Keratinocyte (primary cell): Measurements from ENCODE around the gene IRX4. TPM values are rescaled to one million over a fixed set of nuclear protein-coding genes. Genes with fewer than 3 reads are reported as not detected.

ENCODE experiments used
- DNase-seq: peaks from one replicate; pipeline ENCODE4 v3.0.0-alpha.2; 2011; ENCODE audit warnings: low read depth, missing footprints, low spot score
- FAIRE-seq: peaks from 2 replicates; lab custom pipeline; 2011; peaks lifted over from hg19 to GRCh38; lab: Jason Lieb, UNC
- H2AFZ ChIP-seq: 2 replicates; pipeline ENCODE4 v1.6.0; 2012; ENCODE audit warnings: low read length, control low read depth, inconsistent platforms; ENCODE audit not compliant: control insufficient read depth
- H3K27ac ChIP-seq: 2 replicates; pipeline ENCODE4 v1.5.1; 2011; ENCODE audit warnings: low read length; ENCODE audit not compliant: control insufficient read depth, insufficient read depth
- H3K27me3 ChIP-seq: 3 replicates; pipeline ENCODE4 v1.6.0; 2011; ENCODE audit warnings: low read length; ENCODE audit not compliant: control insufficient read depth, insufficient read depth; ENCODE audit errors: extremely low read depth
- H3K36me3 ChIP-seq, 2 experiments: 2 replicates in 1 of 2; 3 replicates in 1 of 2; pipeline ENCODE4 v1.5.1; 2011; ENCODE audit warnings: low read length in 2 of 2, mild to moderate bottlenecking in 1 of 2; ENCODE audit not compliant: control insufficient read depth in 2 of 2, insufficient read depth in 2 of 2; ENCODE audit errors: extremely low read depth in 1 of 2
- H3K4me1 ChIP-seq: 3 replicates; pipeline ENCODE4 v1.5.1; 2011; ENCODE audit warnings: low read length; ENCODE audit not compliant: control insufficient read depth, insufficient read depth; ENCODE audit errors: extremely low read depth
- H3K4me2 ChIP-seq: 3 replicates; pipeline ENCODE4 v1.6.0; 2011; ENCODE audit warnings: low read depth, low read length; ENCODE audit not compliant: control insufficient read depth, insufficient read depth; ENCODE audit errors: extremely low read depth
- H3K4me3 ChIP-seq, 3 experiments: fragments of 200-600 bp in 1 of 3; sonication (generic) in 1 of 3; 2 replicates in 2 of 3; 3 replicates in 1 of 3; pipeline ENCODE4 v1.5.1; 2011 to 2016; ENCODE audit warnings: low read length in 3 of 3, mild to moderate bottlenecking in 3 of 3, control low read depth in 2 of 3, inconsistent platforms in 1 of 3, low read depth in 1 of 3, mixed read lengths in 1 of 3, mixed run types in 1 of 3, moderate library complexity in 1 of 3; ENCODE audit not compliant: control insufficient read depth in 2 of 3, insufficient read depth in 2 of 3; ENCODE audit errors: extremely low read depth in 1 of 3
- H3K79me2 ChIP-seq: 2 replicates; pipeline ENCODE4 v1.6.0; 2012; ENCODE audit warnings: low read length; ENCODE audit not compliant: control insufficient read depth, insufficient read depth
- H3K9ac ChIP-seq: 3 replicates; pipeline ENCODE4 v1.6.0; 2011; ENCODE audit warnings: low read length; ENCODE audit not compliant: control insufficient read depth, insufficient read depth; ENCODE audit errors: extremely low read depth
- H3K9me1 ChIP-seq: 3 replicates; pipeline ENCODE4 v1.6.0; 2011; ENCODE audit warnings: low read length; ENCODE audit not compliant: control insufficient read depth, insufficient read depth; ENCODE audit errors: extremely low read depth
- H3K9me3 ChIP-seq: 2 replicates; pipeline ENCODE4 v1.5.1; 2012; ENCODE audit warnings: low read depth, low read length; ENCODE audit not compliant: control insufficient read depth
- H4K20me1 ChIP-seq: 3 replicates; pipeline ENCODE4 v1.6.0; 2011; ENCODE audit warnings: low read length; ENCODE audit not compliant: control insufficient read depth, insufficient read depth; ENCODE audit errors: extremely low read depth
- CTCF ChIP-seq, 3 experiments: IDR thresholded peaks in 1 of 3; conservative IDR thresholded peaks in 1 of 3; optimal IDR thresholded peaks in 1 of 3; 2 replicates in 2 of 3; 3 replicates in 1 of 3; pipeline versions ENCODE3 to v1.5.1; 2011; ENCODE audit warnings: low read length in 3 of 3, mild to moderate bottlenecking in 3 of 3, moderate library complexity in 2 of 3, control low read depth in 1 of 3, inconsistent platforms in 1 of 3; ENCODE audit not compliant: insufficient read depth in 2 of 3; ENCODE audit errors: extremely low read depth in 1 of 3
- EZH2 ChIP-seq: IDR thresholded peaks from one replicate; pipeline ENCODE4 v1.6.1; 2012; ENCODE audit warnings: inconsistent platforms, mild to moderate bottlenecking, low read length, moderate library complexity
- dilution Hi-C: fragments of 300-500 bp; cut with MboI; formaldehyde crosslinking; loops from one replicate; pipeline ENCODE4 v1.7.0; 2020; ENCODE audit warnings: low sequenced_read_pairs; ENCODE audit not compliant: extremely low pct_ligation_motif_present
- polyA plus RNA-seq, 5 experiments: library from polyadenylated mRNA; depleted of rRNA in 3 of 5; stranded (reverse) in 3 of 5; stranded (forward) in 1 of 5; unstranded in 1 of 5; fragments of >200 nt; gene quantifications; 1 replicate in 1 of 5; 2 replicates in 3 of 5; 3 replicates in 1 of 5; pipeline versions ENCODE4 v1.2.1 to v1.2.3, GENCODE V29; 2011 to 2012; ENCODE audit warnings: missing spikeins in 2 of 5, low read depth in 1 of 5, low replicate concordance in 1 of 5

Gene IRX4
- polyA plus RNA-seq, 1 donor (not counting 4 experiments of a cell fraction or from before 2014, with no cell fraction given) = 18.2 TPM

- peaks cover 5% of the 10 kb centered on the region for H3K27me3 ChIP-seq
- FAIRE-seq (no peak), DNase-seq (no peak)
- dilution Hi-C loops = no loop called here
- no peak overlapping the region for H2AFZ ChIP-seq
- no peaks in the 10 kb centered on the region for H3K9me1 ChIP-seq
- TF ChIP-seq CTCF (optimal IDR thresholded peaks at IDR 0.05 in 1 of 3, IDR thresholded peaks at IDR 0.05 in 1 of 3, conservative IDR thresholded peaks at IDR 0.05 in 1 of 3; ENCODE audit: extremely low read depth in 1 of 3, insufficient read depth in 2 of 3, low read length in 3 of 3) (no peak), EZH2 (no peak)
- no peak overlapping the region for H3K27ac ChIP-seq
- no peaks in the 10 kb centered on the region for H3K9me3 ChIP-seq
- H3K79me2 ChIP-seq = no peaks in the 10 kb centered on the region
- no peak overlapping the region for H3K9ac ChIP-seq
- H3K4me2 ChIP-seq = no peak overlapping the region
- H4K20me1 ChIP-seq = no peaks in the 10 kb centered on the region
- H3K36me3 ChIP-seq = no peaks in the 10 kb centered on the region
- no peak overlapping the region for H3K4me3 ChIP-seq
- no peaks in the 10 kb centered on the region for H3K4me1 ChIP-seq
These were observed 50.0 kb downstream of the IRX4 start for GRCh38 chr5:1832511-1833250.

GRCh38 chr5:1831677-1832313, 50.9 kb downstream of the IRX4 start:
- no peak for DNase-seq
- H3K4me2 ChIP-seq = no peak overlapping the region
- FAIRE-seq = no peak
- H3K27me3 ChIP-seq = peaks cover 5% of the 10 kb centered on the region
- no peaks in the 10 kb centered on the region for H3K9me3 ChIP-seq
- H2AFZ ChIP-seq = no peak overlapping the region
- no peak overlapping the region for H3K27ac ChIP-seq
- H3K36me3 ChIP-seq = no peaks in the 10 kb centered on the region
- no peak overlapping the region for H3K4me3 ChIP-seq
- no peaks in the 10 kb centered on the region for H4K20me1 ChIP-seq
- no peaks in the 10 kb centered on the region for H3K9me1 ChIP-seq
- H3K79me2 ChIP-seq = no peaks in the 10 kb centered on the region
- H3K9ac ChIP-seq = no peak overlapping the region
- H3K4me1 ChIP-seq = no peaks in the 10 kb centered on the region
- TF ChIP-seq EZH2 = no peak
- no peak for TF ChIP-seq CTCF (optimal IDR thresholded peaks at IDR 0.05 in 1 of 3, IDR thresholded peaks at IDR 0.05 in 1 of 3, conservative IDR thresholded peaks at IDR 0.05 in 1 of 3; ENCODE audit: extremely low read depth in 1 of 3, insufficient read depth in 2 of 3, low read length in 3 of 3)
- dilution Hi-C loops = no loop called here
